Endothelial cell (in vitro differentiated cells): ENCODE results near the gene LST1. TPM values are rescaled to one million over a fixed set of nuclear protein-coding genes. Genes with fewer than 3 reads are reported as not detected.
"Not testable (repeated sequence)": the region's sequence is repeated elsewhere in the genome, so short reads cannot be mapped to it uniquely, and the experiment has no call there.

Experiments used
- DNase-seq: peaks from one replicate; pipeline ENCODE4 v3.0.0; 2021; ENCODE audit warnings: low spot score
- H3K27ac Mint-ChIP-seq: one replicate; pipeline ENCODE4 v1.8.0; 2021; ENCODE audit warnings: mixed read lengths, inconsistent platforms; ENCODE audit not compliant: unreplicated experiment
- H3K27me3 Mint-ChIP-seq: one replicate; pipeline ENCODE4 v1.8.0; 2021; ENCODE audit warnings: mild to moderate bottlenecking, moderate library complexity, mixed read lengths, inconsistent platforms; ENCODE audit not compliant: unreplicated experiment
- H3K36me3 Mint-ChIP-seq: one replicate; pipeline ENCODE4 v1.8.0; 2021; ENCODE audit warnings: mild to moderate bottlenecking, low read depth, mixed read lengths, inconsistent platforms; ENCODE audit not compliant: unreplicated experiment
- H3K4me1 Mint-ChIP-seq: one replicate; pipeline ENCODE4 v1.8.0; 2021; ENCODE audit warnings: mild to moderate bottlenecking, mixed read lengths, inconsistent platforms; ENCODE audit not compliant: unreplicated experiment
- H3K4me3 Mint-ChIP-seq: one replicate; pipeline ENCODE4 v1.8.0; 2021; ENCODE audit warnings: mild to moderate bottlenecking, mixed read lengths, inconsistent platforms; ENCODE audit not compliant: unreplicated experiment
- H3K9me3 Mint-ChIP-seq: one replicate; pipeline ENCODE4 v1.8.0; 2021; ENCODE audit warnings: mixed read lengths, inconsistent platforms; ENCODE audit not compliant: unreplicated experiment
- CTCF ChIP-seq: fragments of 200-600 bp; sonication (generic); IDR thresholded peaks from one replicate; pipeline ENCODE4 v1.5.0; 2021; ENCODE audit warnings: antibody characterized with exemption; ENCODE audit not compliant: unreplicated experiment
- total RNA-seq: library from RNA; stranded (reverse); fragmentation: NEBNext Ultra II Directional; extraction: Animal tissue kit (Norgen Biotek cat#: 25700); gene quantifications from one replicate; pipeline ENCODE4 v1.2.1, GENCODE V29; 2021; ENCODE audit not compliant: unreplicated experiment

LST1 gene
- total RNA-seq, 1 donor from 2014 or later, result 1.7 TPM

DNA sequence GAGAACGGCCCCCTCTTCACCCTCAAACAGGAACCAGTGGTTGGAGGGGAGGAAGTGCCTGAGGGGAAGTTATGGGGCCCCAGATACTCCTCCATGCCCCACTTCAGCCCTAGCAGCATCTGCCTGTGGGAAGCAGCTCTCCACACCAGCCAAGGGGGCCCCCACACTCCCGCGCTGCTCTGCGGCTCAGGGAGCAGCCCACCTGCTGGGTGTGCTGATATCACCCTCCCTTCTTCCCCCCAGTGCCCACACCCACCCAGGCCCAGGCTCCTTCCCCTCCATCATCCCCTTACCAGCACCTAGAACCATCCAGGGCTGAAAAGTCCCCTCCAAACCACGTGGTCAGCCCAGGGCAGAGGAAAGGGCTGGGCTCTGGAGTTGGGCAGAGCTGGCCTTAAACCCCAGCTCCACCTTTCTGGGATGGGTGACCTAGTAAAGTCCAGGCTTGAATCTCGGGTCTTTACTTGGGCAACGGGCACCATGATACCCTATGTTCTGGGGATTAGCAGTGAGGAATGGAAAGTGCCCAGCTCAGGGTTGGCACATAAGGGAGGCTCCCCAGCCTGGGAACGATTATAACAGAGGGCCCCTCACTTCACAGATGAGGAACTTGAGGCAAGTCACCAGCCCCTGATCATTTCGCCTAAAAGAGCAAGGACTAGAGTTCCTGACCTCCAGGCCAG is 663 bp downstream of the LST1 start:
- Mint-ChIP-seq H3K36me3 (no peaks in the 10 kb centered on the region), H3K4me3 (no peak overlapping the region), H3K27me3 (peaks cover 2% of the 10 kb centered on the region), H3K9me3 (no peaks in the 10 kb centered on the region), H3K4me1 (peaks cover 12% of the 10 kb centered on the region), H3K27ac (no peak overlapping the region)
- no peak for TF ChIP-seq CTCF
- DNase-seq, result no peak

DNA sequence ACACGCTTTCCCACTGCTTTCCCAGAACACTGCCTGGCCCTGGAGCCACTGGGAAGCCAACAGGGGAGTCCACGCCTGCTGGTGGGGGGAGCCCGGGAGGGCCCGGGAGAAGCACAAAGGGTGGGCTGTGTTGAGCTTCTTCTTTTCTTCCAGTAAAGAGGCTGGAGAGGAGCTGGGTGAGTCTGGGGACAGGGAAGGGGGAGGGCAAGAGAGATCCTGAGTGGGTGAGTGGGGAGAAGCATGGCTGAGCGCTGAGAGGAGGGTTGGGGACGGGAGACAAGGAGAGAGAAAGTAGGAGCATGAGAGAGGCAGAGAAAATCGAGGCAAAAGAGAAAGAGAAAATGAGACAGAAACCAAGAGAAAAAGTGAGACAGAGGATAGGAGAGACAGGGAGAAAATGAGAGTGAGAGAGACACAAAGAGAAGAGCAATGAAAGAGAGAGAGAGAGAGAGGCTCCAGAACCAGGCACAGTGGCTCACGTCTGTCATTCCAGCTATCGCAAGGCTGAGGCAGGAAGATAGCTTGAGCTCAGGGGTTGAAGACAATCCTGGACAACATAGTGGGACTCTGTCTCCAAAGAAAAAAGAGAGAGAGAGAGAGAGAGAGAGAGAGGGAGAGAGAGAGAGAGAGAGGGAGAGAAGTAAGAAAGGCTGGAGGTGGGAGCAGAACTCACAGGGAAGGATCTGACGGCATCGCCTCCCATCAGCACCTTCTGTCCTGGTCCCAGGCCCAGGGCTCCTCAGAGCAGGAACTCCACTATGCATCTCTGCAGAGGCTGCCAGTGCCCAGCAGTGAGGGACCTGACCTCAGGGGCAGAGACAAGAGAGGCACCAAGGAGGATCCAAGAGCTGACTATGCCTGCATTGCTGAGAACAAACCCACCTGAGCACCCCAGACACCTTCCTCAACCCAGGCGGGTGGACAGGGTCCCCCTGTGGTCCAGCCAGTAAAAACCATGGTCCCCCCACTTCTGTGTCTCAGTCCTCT is 2.0 kb downstream of the LST1 start:
- H3K36me3 Mint-ChIP-seq, result no peaks in the 10 kb centered on the region
- no peaks in the 10 kb centered on the region for H3K9me3 Mint-ChIP-seq
- no peak overlapping the region for H3K27ac Mint-ChIP-seq
- H3K27me3 Mint-ChIP-seq, result peaks cover under 1% of the 10 kb centered on the region
- no peak for DNase-seq
- no peak for TF ChIP-seq CTCF
- H3K4me1 Mint-ChIP-seq, result peaks cover 12% of the 10 kb centered on the region
- H3K4me3 Mint-ChIP-seq, result no peak overlapping the region

- H3K36me3 Mint-ChIP-seq, result no peaks in the 10 kb centered on the region
- peaks cover 12% of the 10 kb centered on the region for H3K4me1 Mint-ChIP-seq
- no peak for DNase-seq
- no peaks in the 10 kb centered on the region for H3K9me3 Mint-ChIP-seq
- TF ChIP-seq CTCF, result no peak
- no peak overlapping the region for H3K4me3 Mint-ChIP-seq
- no peak overlapping the region for H3K27ac Mint-ChIP-seq
- peaks cover 1% of the 10 kb centered on the region for H3K27me3 Mint-ChIP-seq
Observed at GRCh38 chr6:31588871-31589650, 3.0 kb downstream of the LST1 start.

DNA sequence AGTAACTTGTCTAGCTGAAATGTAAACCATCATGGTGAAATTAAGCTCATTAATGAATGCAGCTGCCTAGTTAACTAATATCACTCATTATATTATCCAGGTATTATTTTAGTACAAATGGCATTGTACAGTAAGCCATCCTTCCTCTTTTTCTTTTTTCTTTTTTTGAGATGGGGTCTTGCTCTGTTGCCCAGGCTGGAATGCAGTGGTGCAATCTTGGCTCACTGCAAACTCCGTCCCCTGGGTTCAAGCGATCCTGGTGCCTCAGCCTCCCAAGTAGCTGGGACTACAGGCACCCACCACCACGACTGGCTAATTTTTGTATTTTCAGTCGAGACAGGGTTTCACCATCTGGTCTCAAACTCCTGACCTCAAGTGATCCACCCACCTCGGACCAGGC is 4.6 kb downstream of the LST1 start:
- not testable (repeated sequence) for DNase-seq, H3K27me3 Mint-ChIP-seq, H3K9me3 Mint-ChIP-seq, H3K36me3 Mint-ChIP-seq, H3K4me1 Mint-ChIP-seq, H3K27ac Mint-ChIP-seq, H3K4me3 Mint-ChIP-seq

DNA sequence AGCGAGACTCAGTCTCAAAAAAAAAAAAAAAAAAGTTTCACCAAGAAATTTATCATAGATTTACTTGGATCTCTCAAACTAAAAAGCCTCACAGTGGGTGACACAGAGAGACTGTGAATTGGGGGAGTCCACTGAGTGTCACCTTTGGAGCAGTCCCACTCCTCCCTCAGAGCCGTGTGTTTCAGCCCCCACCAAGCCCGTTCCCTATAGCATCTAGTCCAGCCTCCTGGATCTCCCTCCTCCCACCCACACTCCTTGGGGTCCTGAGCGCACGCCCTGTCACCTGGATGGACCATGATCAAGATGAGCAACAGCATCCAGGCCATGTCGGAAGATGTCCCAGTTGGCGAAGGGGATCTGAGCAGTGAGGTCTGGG is 6.3 kb downstream of the LST1 start:
- no peak for TF ChIP-seq CTCF
- no peak overlapping the region for H3K27ac Mint-ChIP-seq
- peaks cover 3% of the 10 kb centered on the region for H3K4me1 Mint-ChIP-seq
- H3K36me3 Mint-ChIP-seq, result no peaks in the 10 kb centered on the region
- no peaks in the 10 kb centered on the region for H3K9me3 Mint-ChIP-seq
- no peak for DNase-seq
- H3K27me3 Mint-ChIP-seq, result peaks cover 1% of the 10 kb centered on the region
- no peak overlapping the region for H3K4me3 Mint-ChIP-seq
